Smooth muscle cell (in vitro differentiated cells): ENCODE data around the gene DCLRE1A. TPM values are rescaled to one million over a fixed set of nuclear protein-coding genes. Genes with fewer than 3 reads are reported as not detected.
"Not testable (repeated sequence)": the region's sequence is repeated elsewhere in the genome, so short reads cannot be mapped to it uniquely, and the experiment has no call there.

Source experiments
- DNase-seq: peaks from one replicate; lab custom pipeline; 2025; ENCODE audit not compliant: unreplicated experiment; lab: John Stamatoyannopoulos, UW
- H2AFZ ChIP-seq: fragments of 200-600 bp; sonication (generic); 2 replicates; pipeline ENCODE4 v1.6.0; 2016; ENCODE audit warnings: antibody characterized with exemption, low read depth, mild to moderate bottlenecking
- H3F3A ChIP-seq: fragments of 200-600 bp; sonication (generic); 2 replicates; pipeline ENCODE4 v1.6.0; 2017; ENCODE audit warnings: antibody characterized with exemption, low read depth
- H3K27ac ChIP-seq: fragments of 200-600 bp; sonication (generic); 2 replicates; pipeline ENCODE4 v1.5.1; 2016; ENCODE audit warnings: low read depth, mild to moderate bottlenecking
- H3K27me3 ChIP-seq: fragments of 200-600 bp; sonication (generic); 2 replicates; pipeline ENCODE4 v1.6.1; 2016; ENCODE audit warnings: low read depth, mild to moderate bottlenecking
- H3K36me3 ChIP-seq: fragments of 200-600 bp; sonication (generic); 2 replicates; pipeline ENCODE4 v1.5.1; 2016; ENCODE audit warnings: low read depth
- H3K4me1 ChIP-seq: fragments of 200-600 bp; sonication (generic); 2 replicates; pipeline ENCODE4 v1.5.1; 2016; ENCODE audit warnings: low read depth
- H3K4me2 ChIP-seq: fragments of 200-600 bp; sonication (generic); 2 replicates; pipeline ENCODE4 v1.6.0; 2016; ENCODE audit warnings: mild to moderate bottlenecking
- H3K4me3 ChIP-seq: fragments of 200-600 bp; sonication (generic); 2 replicates; pipeline ENCODE4 v1.5.1; 2016; ENCODE audit warnings: mild to moderate bottlenecking
- H3K79me2 ChIP-seq: fragments of 200-600 bp; sonication (generic); 2 replicates; pipeline ENCODE4 v1.6.0; 2016; ENCODE audit warnings: low read depth, mild to moderate bottlenecking
- H3K9ac ChIP-seq: fragments of 200-600 bp; sonication (generic); 2 replicates; pipeline ENCODE4 v1.6.0; 2016; ENCODE audit warnings: low read depth
- H3K9me3 ChIP-seq: fragments of 200-600 bp; sonication (generic); replicated peaks from 2 replicates; pipeline ENCODE4 v1.5.1; 2016; ENCODE audit warnings: low read depth
- H4K20me1 ChIP-seq: fragments of 200-600 bp; sonication (generic); 2 replicates; pipeline ENCODE4 v1.6.0; 2016; ENCODE audit warnings: low read depth
- WGBS: methylation state at CpG from one replicate; pipeline ENCODE4 v1.1.7; 2016; ENCODE audit warnings: low lambda C conversion rate; 5-methylcytosine and 5-hydroxymethylcytosine counted together
- polyA plus RNA-seq: library from polyadenylated mRNA; unstranded; fragments of >200 nt; fragmentation: Nextera tagmentation; extraction: Ambion mirVana; gene quantifications from 2 replicates; pipeline ENCODE4 v1.2.1, GENCODE V29; 2016
- total RNA-seq: library from RNA; depleted of rRNA; stranded (reverse); fragments of >200 nt; gene quantifications from 2 replicates; pipeline ENCODE4 v1.2.3, GENCODE V29; 2014
- TF ChIP-seq, protein P1 (sequence below): fragments of 200-600 bp; sonication (generic); IDR thresholded peaks from 2 replicates; pipeline ENCODE4 v1.5.1; 2017; ENCODE audit warnings: borderline replicate concordance, mild to moderate bottlenecking, antibody characterized with exemption; ENCODE audit not compliant: insufficient read depth, poor library complexity, severe bottlenecking

DCLRE1A gene
- total and polyA plus RNA-seq, 2 experiments from 2014 or later = 2.4 to 3.8 TPM

DNA sequence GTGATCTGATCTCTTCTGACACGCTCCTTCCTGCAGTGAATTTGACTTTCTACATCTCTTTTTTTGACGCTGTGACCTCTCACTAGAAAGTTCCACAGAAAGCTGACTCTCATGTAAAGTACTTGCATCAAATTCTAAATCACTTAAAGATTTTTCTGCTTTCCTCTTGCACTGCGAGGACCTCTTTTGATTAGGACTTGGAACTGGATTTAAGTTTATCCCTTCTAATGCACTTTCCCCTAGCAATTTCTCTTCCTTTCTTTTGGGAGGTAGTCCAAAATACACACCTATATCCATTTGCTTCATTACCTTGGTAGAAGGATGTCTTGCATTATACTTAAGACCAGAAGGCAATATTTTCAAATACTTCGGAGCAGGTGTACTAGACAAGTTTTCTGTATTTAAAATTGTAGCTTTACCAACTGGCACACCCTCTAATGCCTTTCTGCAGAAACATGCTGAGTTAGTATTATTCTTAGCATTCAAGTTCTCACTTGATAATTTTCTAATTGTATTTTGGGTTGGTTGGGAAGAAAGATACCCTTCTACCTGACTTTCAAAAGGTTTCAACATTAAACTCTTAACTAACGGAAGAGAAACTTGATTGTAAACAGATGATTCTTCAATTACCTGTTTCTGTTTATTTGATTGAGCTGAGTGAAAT is 4.6 kb downstream of the DCLRE1A start:
- Histone ChIP-seq H3K9ac (no peak overlapping the region), H3K79me2 (no peaks in the 10 kb centered on the region), H3K4me1 (peaks cover 11% of the 10 kb centered on the region), H3K4me3 (no peak overlapping the region), H3K4me2 (no peak overlapping the region), H3F3A (no peaks in the 10 kb centered on the region), H3K27me3 (no peaks in the 10 kb centered on the region), H3K36me3 (no peaks in the 10 kb centered on the region), H4K20me1 (no peaks in the 10 kb centered on the region), H3K27ac (no peak overlapping the region), H2AFZ (no peak overlapping the region), H3K9me3 (no peaks in the 10 kb centered on the region)
- WGBS = 96% methylated on average over 5 of the region's 5 CpGs
- TF ChIP-seq, protein P1, sequence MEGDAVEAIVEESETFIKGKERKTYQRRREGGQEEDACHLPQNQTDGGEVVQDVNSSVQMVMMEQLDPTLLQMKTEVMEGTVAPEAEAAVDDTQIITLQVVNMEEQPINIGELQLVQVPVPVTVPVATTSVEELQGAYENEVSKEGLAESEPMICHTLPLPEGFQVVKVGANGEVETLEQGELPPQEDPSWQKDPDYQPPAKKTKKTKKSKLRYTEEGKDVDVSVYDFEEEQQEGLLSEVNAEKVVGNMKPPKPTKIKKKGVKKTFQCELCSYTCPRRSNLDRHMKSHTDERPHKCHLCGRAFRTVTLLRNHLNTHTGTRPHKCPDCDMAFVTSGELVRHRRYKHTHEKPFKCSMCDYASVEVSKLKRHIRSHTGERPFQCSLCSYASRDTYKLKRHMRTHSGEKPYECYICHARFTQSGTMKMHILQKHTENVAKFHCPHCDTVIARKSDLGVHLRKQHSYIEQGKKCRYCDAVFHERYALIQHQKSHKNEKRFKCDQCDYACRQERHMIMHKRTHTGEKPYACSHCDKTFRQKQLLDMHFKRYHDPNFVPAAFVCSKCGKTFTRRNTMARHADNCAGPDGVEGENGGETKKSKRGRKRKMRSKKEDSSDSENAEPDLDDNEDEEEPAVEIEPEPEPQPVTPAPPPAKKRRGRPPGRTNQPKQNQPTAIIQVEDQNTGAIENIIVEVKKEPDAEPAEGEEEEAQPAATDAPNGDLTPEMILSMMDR = no peak
- no peak for DNase-seq

DNA sequence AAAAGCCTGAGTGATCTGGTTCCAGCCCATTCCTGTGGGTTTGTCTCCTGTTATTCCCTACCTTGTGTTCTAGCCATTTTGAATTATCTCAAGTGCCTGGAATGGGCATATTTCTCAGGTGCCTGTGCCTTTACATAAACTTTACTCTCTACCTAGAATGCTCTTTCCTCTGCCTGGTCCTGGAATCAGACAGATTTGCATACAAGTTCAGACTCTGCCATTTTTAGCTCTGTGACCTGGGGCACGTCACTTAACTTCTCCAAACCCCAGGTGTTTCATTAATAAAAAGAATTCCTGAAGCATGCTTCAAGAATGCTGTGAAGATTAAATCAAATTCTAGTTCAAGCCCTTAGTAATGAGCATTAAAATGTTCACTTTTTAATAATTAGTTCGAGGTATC is 7.8 kb downstream of the DCLRE1A start:
- 94% methylated on average over 2 of the region's 2 CpGs for WGBS
- Histone ChIP-seq H3K79me2 (no peaks in the 10 kb centered on the region), H3K27me3 (no peaks in the 10 kb centered on the region), H3K9ac (no peak overlapping the region), H2AFZ (no peak overlapping the region), H3K4me3 (no peak overlapping the region), H3K9me3 (no peaks in the 10 kb centered on the region), H3K4me2 (no peak overlapping the region), H3K36me3 (no peaks in the 10 kb centered on the region), H4K20me1 (no peaks in the 10 kb centered on the region), H3F3A (no peaks in the 10 kb centered on the region), H3K4me1 (peaks cover 3% of the 10 kb centered on the region), H3K27ac (no peak overlapping the region)
- TF ChIP-seq, protein P1 = no peak
- DNase-seq = no peak

DNA sequence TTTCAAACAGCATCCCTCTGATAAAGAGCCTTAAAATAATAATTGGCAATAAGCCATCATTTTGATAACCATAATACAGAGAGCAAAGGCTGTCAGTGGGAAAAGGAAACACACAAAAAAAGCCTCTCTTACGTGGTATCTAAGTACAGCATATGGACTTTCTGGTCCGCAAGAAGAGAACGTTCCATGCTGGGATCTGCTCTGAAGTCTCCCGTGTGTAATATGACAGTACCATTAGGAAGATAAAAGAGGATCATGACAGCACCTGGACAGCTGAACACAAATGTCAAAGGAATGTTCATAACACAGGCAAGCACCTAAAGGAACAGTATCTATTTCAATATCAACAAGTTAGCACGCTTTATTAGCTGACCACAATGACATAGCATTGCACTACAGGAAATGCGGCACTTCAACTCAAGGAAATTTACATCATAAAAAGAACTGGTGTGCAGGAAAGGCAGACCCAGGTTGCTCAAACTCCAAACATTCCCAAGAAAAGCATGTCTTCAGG is 9.9 kb downstream of the DCLRE1A start:
- Histone ChIP-seq H3K4me1 (no peaks in the 10 kb centered on the region), H3K36me3 (no peaks in the 10 kb centered on the region), H3K9ac (no peak overlapping the region), H3F3A (no peaks in the 10 kb centered on the region), H3K4me2 (no peak overlapping the region), H3K27ac (no peak overlapping the region), H3K4me3 (no peak overlapping the region), H4K20me1 (no peaks in the 10 kb centered on the region), H3K79me2 (no peaks in the 10 kb centered on the region), H2AFZ (no peak overlapping the region), H3K27me3 (no peaks in the 10 kb centered on the region), H3K9me3 (no peaks in the 10 kb centered on the region)
- 94% methylated on average over 6 of the region's 6 CpGs for WGBS
- DNase-seq = no peak
- TF ChIP-seq, protein P1 = no peak

DNA sequence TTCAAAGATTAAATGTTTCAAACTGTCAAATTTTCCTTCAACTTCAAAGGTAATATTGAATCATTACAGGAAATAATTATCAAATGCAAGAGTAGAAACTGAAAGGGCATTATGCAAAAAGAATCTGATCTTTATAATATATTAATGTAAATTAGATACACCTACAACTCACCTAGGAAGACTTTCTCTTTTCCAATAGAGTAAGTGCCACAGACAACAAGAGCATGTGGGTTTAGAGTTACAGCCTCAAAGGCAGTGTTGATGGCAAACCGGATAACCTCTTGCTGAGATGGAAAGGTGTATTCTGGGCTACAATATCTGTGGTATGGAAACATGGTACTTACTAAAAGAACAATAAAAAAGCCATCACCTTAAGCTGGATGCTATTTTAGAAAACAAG is 11.7 kb downstream of the DCLRE1A start:
- Histone ChIP-seq H3K4me2 (no peak overlapping the region), H3K4me3 (no peak overlapping the region), H2AFZ (no peak overlapping the region), H3K9ac (no peak overlapping the region), H3K36me3 (no peaks in the 10 kb centered on the region), H3K27ac (no peak overlapping the region), H4K20me1 (no peaks in the 10 kb centered on the region), H3K79me2 (no peaks in the 10 kb centered on the region), H3K9me3 (no peaks in the 10 kb centered on the region), H3K4me1 (no peaks in the 10 kb centered on the region), H3F3A (no peaks in the 10 kb centered on the region), H3K27me3 (no peaks in the 10 kb centered on the region)
- 86% methylated on average over 1 of the region's 1 CpG for WGBS
- DNase-seq = no peak
- TF ChIP-seq, protein P1 = no peak

DNA sequence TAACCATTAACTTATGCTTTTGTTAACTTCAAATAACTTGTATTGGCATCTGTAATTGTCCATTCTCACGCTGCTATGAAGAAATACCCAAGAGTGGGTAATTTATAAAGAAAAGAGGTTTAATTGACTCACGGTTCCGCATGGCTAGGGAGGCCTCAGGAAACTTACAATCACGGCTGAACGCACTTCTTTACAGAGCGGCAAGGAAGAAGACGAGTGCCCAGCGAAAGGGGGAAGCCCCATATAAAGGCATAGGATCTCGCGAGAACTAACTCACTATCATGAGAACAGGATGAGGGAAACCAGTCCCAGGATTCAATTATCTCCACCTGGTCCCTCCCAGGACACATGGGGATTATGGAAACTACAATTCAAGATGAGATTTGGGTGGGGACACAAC is 25.3 kb downstream of the DCLRE1A start:
- WGBS = 95% methylated on average over 10 of the region's 10 CpGs
- not testable (repeated sequence) for H3K27ac ChIP-seq, H3K27me3 ChIP-seq, H3K4me2 ChIP-seq, H3K36me3 ChIP-seq, H2AFZ ChIP-seq, DNase-seq, H3K4me1 ChIP-seq, H3K79me2 ChIP-seq, H4K20me1 ChIP-seq, H3K4me3 ChIP-seq, H3F3A ChIP-seq, H3K9ac ChIP-seq, H3K9me3 ChIP-seq
